GM20431 (cell line): ENCODE results near the gene MINAR1.
"Not testable (repeated sequence)": the region's sequence is repeated elsewhere in the genome, so short reads cannot be mapped to it uniquely, and the experiment has no call there.

ENCODE experiments used
- in situ Hi-C: fragments of 300-500 bp; cut with MseI, MboI; formaldehyde crosslinking; loops from one replicate; pipeline ENCODE4 v1.15.0; 2020; ENCODE audit warnings: low sequenced_read_pairs; ENCODE audit not compliant: unreplicated experiment

MINAR1 gene

GRCh38 chr15:79431636-79432344 is at the start of gene MINAR1:
TSS of gene MINAR1 (plus strand) at chr15:79432336. CDS start at chr15:79456148, 23,812 bp downstream.
- in situ Hi-C loops, result no loop called here

DNA sequence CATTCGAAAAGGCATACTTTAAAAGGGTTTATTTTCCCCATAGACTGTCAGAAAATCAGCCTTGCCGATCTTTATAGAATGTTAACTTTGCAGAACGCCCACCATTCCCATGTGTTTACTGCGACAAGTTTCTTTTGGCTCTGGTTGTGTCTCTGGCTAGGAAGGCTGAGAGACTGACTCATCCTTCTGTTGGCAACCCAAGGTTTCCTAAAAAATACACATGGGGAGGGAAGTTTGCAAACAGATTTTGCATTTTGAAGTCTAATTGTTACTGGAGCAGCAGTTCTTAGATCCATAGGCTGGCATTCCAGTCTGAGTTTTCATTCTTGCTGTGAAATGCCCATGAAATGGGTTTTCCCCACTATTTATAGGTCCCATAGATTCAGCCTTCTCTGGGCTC is 37.9 kb upstream of the MINAR1 start:
- in situ Hi-C loops, result no loop called here

DNA sequence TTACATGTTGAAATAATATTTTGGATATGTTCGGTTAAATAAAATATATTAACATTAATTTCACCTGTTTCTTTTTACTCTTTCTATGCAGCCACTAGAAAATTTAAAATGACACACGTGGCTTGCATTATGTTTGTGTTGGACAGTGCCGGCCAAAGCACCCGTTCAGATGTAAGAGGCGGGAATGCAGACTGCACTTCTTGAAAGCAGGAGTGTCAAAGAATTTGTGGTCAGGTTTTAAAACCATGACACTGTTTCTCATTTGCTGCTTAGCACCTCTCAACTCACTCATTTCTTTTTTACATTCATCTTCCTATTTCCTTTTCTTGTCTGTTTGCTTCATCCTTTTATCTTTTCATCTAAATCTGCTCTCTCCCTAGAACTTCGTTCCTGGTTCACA is 35.3 kb upstream of the MINAR1 start:
- in situ Hi-C loops, result no loop called here

DNA sequence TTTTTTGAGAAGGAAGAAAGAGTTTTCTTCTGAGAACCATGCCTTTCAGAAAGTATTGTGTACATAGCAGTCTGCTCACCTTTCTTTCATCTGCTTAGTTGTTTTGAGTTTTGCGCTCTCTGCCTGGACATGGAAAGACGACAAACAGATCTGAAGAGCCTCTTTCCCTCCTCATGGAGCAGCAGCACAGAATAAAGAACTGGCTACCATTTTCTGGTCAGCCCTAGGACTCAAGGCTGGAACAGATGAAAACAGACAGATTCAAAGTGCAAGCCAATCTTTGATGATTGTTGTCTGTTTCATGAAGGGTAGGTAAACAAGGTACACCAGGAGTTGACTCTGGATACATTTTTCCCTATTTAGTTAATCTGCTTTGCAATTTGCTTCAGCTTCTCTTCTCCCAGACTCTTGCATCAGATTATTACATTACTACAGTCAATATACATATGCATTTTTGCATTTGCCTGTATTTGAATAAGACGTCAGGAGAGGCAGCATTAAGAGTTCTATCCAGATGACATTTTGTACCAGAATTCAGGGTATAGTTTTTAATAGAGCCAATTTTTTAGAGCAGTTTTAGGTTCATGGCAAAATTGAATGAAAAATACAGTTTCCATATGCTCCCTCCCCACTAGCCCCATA is 34.7 kb upstream of the MINAR1 start:
- in situ Hi-C loops, result no loop called here

GRCh38 chr15:79399606-79400005 is 32.5 kb upstream of the MINAR1 start:
- in situ Hi-C loops, result no loop called here

DNA sequence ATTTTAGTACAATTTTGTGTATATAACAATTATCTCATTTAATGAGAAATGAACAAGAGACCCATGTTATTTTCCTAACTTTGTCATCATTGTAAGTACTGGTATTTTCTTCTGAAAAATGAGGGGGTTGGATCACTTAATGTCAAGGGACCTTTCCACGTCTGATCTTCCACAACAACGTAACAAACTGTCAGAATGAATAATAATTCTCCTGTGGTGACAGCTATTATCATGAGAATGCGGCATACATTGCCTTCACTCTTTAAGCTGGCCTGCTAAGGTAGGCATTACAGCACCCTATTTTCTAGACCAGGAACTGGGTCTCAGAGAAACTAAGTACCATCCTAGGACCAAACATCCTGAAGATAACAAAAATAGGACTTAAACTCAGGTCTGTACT is 31.5 kb upstream of the MINAR1 start:
- in situ Hi-C loops, result no loop called here

GRCh38 chr15:79401301-79401700 is 30.8 kb upstream of the MINAR1 start:
- in situ Hi-C loops, result no loop called here

DNA sequence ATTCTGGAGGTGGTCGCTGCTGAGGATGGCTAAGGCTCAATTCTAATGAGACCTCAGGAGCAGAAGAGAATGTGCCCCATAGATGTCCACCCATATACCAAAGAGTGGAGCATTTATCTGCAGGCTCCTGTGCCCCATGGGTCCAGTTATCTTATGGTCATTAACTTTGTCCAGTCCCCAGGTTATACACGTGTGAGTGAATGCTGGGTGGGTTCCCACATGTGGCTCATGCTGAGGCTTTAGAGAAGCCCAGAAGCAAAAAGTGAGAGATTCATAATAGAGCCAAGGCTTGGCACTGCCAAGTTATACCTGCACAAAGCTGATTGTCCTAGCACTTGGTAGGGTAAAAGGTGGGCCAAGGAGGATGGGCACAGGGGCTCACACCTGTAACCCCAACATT is 30.0 kb upstream of the MINAR1 start:
- in situ Hi-C loops, result no loop called here

DNA sequence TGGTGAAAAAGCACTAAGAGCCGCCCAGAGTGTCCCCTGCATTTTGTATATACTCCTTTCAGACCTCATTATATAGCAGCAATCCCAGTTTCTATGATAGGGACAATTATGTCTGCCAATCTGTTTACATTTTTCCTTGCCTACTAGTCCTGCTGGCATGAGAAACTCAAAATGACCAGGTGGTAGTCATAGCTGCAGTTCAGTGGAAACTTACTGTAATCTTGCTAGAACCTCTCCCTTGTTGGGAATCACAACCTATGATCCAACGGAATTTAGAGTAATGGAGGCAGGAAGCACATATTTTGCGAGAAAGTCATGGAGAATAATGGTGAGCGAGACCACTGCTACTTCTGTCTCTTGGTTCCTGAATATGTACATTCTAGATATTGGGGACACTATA is 28.6 kb upstream of the MINAR1 start:
- in situ Hi-C loops, result no loop called here

DNA sequence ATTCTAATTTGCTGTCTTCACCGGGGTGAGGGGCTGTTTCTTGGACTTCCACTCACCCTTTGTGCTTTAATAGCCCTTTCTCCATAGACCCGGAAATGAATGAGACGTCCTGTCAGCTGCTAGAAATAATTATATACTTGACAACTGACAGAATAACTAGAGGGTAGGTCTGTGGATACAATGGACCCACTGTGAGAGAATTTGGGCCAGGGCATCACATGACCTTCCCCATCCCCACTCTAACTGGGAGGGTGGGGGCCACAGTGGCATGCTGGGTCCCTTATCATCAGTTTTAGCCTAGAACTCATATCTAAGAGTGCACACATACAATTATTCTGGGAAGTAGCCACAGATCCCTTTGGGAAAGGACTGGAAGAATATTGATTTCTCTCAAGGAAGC is 25.9 kb upstream of the MINAR1 start:
- in situ Hi-C loops, result no loop called here

- in situ Hi-C loops, result no loop called here
Observed at GRCh38 chr15:79408041-79408440, 24.1 kb upstream of the MINAR1 start.

GRCh38 chr15:79410237-79410636 is 21.9 kb upstream of the MINAR1 start:
- in situ Hi-C loops, result no loop called here

GRCh38 chr15:79412010-79412409 is 20.1 kb upstream of the MINAR1 start:
- in situ Hi-C loops, result no loop called here

GRCh38 chr15:79412429-79412828 is 19.7 kb upstream of the MINAR1 start:
- in situ Hi-C loops, result no loop called here

- in situ Hi-C loops, result no loop called here
Observed at GRCh38 chr15:79416876-79417275, 15.3 kb upstream of the MINAR1 start.

DNA sequence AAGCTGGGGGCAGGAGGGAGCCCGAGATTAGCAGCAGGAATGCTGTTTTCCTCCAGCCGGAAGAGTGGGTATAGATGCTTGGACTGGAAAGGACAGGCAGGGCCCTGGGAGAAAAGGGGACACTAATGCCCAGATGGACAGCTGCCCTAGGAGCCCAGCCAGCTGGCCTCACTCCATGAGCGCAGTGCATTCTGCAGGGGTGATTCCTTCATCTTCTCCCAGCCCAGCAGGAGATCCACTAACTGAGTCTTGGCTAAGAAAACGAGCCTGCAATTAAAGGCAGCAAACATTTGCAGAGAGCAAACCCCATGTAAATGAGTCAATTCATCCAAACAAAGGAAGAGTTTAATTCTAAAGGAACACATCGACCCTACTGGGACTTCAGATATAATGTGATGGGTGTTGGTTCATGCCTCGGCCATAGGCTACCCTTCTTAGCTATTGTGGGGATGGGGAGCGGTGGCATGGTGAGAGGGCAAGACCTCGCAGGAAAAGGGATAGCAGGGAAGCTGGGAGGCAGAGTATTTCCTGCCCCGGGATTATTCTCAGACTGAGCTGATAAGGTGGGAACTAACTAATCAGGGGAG is 13.3 kb upstream of the MINAR1 start:
- in situ Hi-C loops, result no loop called here

- in situ Hi-C loops, result no loop called here
Observed at GRCh38 chr15:79425591-79426295, 6.4 kb upstream of the MINAR1 start.

GRCh38 chr15:79426899-79427298 is 5.2 kb upstream of the MINAR1 start:
- in situ Hi-C loops, result not testable (repeated sequence)

GRCh38 chr15:79427781-79428598 is 4.1 kb upstream of the MINAR1 start:
- in situ Hi-C loops, result no loop called here
